K562 (cell line): Measurements from ENCODE around the gene ZNF747. TPM values are rescaled to one million over a fixed set of nuclear protein-coding genes. Genes with fewer than 3 reads are reported as not detected.

Source experiments
- ATAC-seq: fragments of 200-7000 bp; cut with Tn5 transposase; 3 replicates; pipeline ENCODE4 v1.9.1; 2020; ENCODE audit warnings: moderate library complexity
- BruUV-seq: library from RNA; stranded (reverse); fragments of 400-500 nt; replicated peaks from 2 replicates; lab custom pipeline; 2021; lab: Mats Ljungman, UMichigan
- CTCF ChIA-PET: fragments of 300-600 bp; formaldehyde crosslinking; extraction: SDS; loops from one replicate; lab custom pipeline; 2021; ENCODE audit warnings: low intra/inter-chr PET ratio; lab: Yijun Ruan, JAX
- POLR2A ChIA-PET: fragments of 300-600, 350-650 bp; sonication (Branson Sonifier 250); formaldehyde crosslinking; extraction: SDS; loops from one replicate; lab custom pipeline; 2021; ENCODE audit warnings: antibody characterized with exemption, inconsistent platforms; lab: Yijun Ruan, JAX
- DNase-seq, 4 experiments: peaks; one replicate each; pipeline versions ENCODE4 v3.0.0 to v3.0.0-alpha.2; 2011 to 2018; ENCODE audit warnings: low spot score in 3 of 4, mixed read lengths in 3 of 4; ENCODE audit errors: extremely low read depth in 1 of 4
- FAIRE-seq: peaks from 2 replicates; lab custom pipeline; 2011; peaks lifted over from hg19 to GRCh38; lab: Jason Lieb, UNC
- H2AFZ ChIP-seq: 2 replicates; pipeline ENCODE4 v1.6.0; 2011; ENCODE audit warnings: low read depth, low read length, control low read depth, inconsistent platforms
- H3K27ac ChIP-seq: fragments of 200-600 bp; 3 replicates; pipeline ENCODE4 v1.8.0; 2011; ENCODE audit warnings: low read depth, mild to moderate bottlenecking, control low read depth, inconsistent platforms, low read length, moderate library complexity, mixed read lengths; ENCODE audit errors: extremely low read depth
- H3K27me3 ChIP-seq, 2 experiments: fragments of 300-600 bp in 1 of 2; 2 replicates in 1 of 2; 3 replicates in 1 of 2; pipeline versions ENCODE4 v1.6.0 to v1.8.0; 2011; ENCODE audit warnings: inconsistent platforms in 2 of 2, low read length in 2 of 2, mild to moderate bottlenecking in 1 of 2, mixed read lengths in 1 of 2, moderate library complexity in 1 of 2; ENCODE audit not compliant: control insufficient read depth in 2 of 2, insufficient read depth in 2 of 2
- H3K36me3 ChIP-seq: fragments of 300-600 bp; 3 replicates; pipeline ENCODE4 v1.8.0; 2011; ENCODE audit warnings: mild to moderate bottlenecking, low read length, inconsistent platforms; ENCODE audit not compliant: control insufficient read depth, insufficient read depth
- H3K4me1 ChIP-seq, 2 experiments: fragments of 200-600 bp in 1 of 2; replicated peaks in 1 of 2; 2 replicates in 1 of 2; 3 replicates in 1 of 2; pipeline versions ENCODE4 v1.5.1 to v1.8.0; 2011; ENCODE audit warnings: inconsistent platforms in 2 of 2, low read length in 2 of 2, mild to moderate bottlenecking in 1 of 2, mixed read lengths in 1 of 2, moderate library complexity in 1 of 2; ENCODE audit not compliant: control insufficient read depth in 2 of 2, insufficient read depth in 2 of 2
- H3K4me2 ChIP-seq: 2 replicates; pipeline ENCODE4 v1.6.1; 2011; ENCODE audit warnings: low read length, control low read depth, inconsistent platforms, mixed read lengths; ENCODE audit not compliant: insufficient read depth
- H3K4me3 ChIP-seq: fragments of 200-600 bp; sonication (generic), shearing (Covaris generic); 2 replicates; pipeline ENCODE4 v1.5.1; 2016; ENCODE audit warnings: control low read depth, inconsistent platforms
- H3K79me2 ChIP-seq: fragments of 200-600 bp; 3 replicates; pipeline ENCODE4 v1.8.0; 2011; ENCODE audit warnings: low read length, inconsistent platforms; ENCODE audit not compliant: control insufficient read depth, insufficient read depth
- H3K9ac ChIP-seq, 2 experiments: 2 replicates each; pipeline versions ENCODE4 v1.6.0 to v1.6.1; 2011; ENCODE audit warnings: low read depth in 2 of 2, low read length in 2 of 2, control low read depth in 1 of 2, inconsistent platforms in 1 of 2, mild to moderate bottlenecking in 1 of 2, mixed read lengths in 1 of 2; ENCODE audit not compliant: insufficient read depth in 1 of 2
- H3K9me1 ChIP-seq: one replicate; pipeline ENCODE4 v1.6.0; 2011; ENCODE audit warnings: inconsistent platforms, mild to moderate bottlenecking, low read length, moderate library complexity; ENCODE audit not compliant: control insufficient read depth, insufficient read depth
- H3K9me3 ChIP-seq: replicated peaks from 2 replicates; pipeline ENCODE4 v1.5.1; 2011; ENCODE audit warnings: low read depth, low read length, inconsistent platforms; ENCODE audit not compliant: control insufficient read depth, insufficient read depth
- H4K20me1 ChIP-seq: replicated peaks from 2 replicates; pipeline ENCODE4 v1.6.1; 2011; ENCODE audit warnings: low read length, inconsistent platforms, mixed read lengths; ENCODE audit not compliant: control insufficient read depth, insufficient read depth
- EGR1 ChIP-seq: fragments of 450-650 bp; conservative IDR thresholded peaks from 2 replicates; pipeline ENCODE4 v1.6.1; 2017; ENCODE audit warnings: mild to moderate bottlenecking
- KAT8 ChIP-seq: fragments of 450-650 bp; IDR thresholded peaks from 2 replicates; pipeline ENCODE4 v1.6.1; 2016; ENCODE audit warnings: low read depth, mild to moderate bottlenecking
- MAFG ChIP-seq: fragments of 450-650 bp; conservative IDR thresholded peaks from 2 replicates; pipeline ENCODE4 v1.6.1; 2016; ENCODE audit warnings: missing genetic modification characterization, missing compliant biosample characterization
- SMAD3 ChIP-seq: fragments of 450-650 bp; formaldehyde crosslinking; conservative IDR thresholded peaks from 2 replicates; pipeline ENCODE4 v1.4.0; 2020; ENCODE audit warnings: mild to moderate bottlenecking
- TRIM24 ChIP-seq, 2 experiments: fragments of 450-650 bp; IDR thresholded peaks; 2 replicates each; pipeline ENCODE4 v1.6.1; 2016
- WGBS: fragments of 100-300 bp; shearing (Covaris generic); methylation state at CpG from one replicate; pipeline ENCODE4 v1.1.6; 2016; ENCODE audit warnings: low coverage, mixed read lengths; ENCODE audit not compliant: insufficient coverage; ENCODE audit errors: missing lambda C conversion rate; 5-methylcytosine and 5-hydroxymethylcytosine counted together
- in situ Hi-C: fragments of 300-500 bp; cut with MboI; formaldehyde crosslinking; loops from 4 replicates; pipeline ENCODE4 v1.15.0; 2018; ENCODE audit warnings: inconsistent platforms, mixed read lengths
- intact Hi-C: fragments of 100-400 bp; cut with micrococcal nuclease; formaldehyde crosslinking; loops from 2 replicates; pipeline ENCODE4 v1.14.2; 2022
- polyA plus RNA-seq, 8 experiments: library from polyadenylated mRNA; depleted of rRNA in 4 of 8; stranded (reverse) in 5 of 8; unstranded in 3 of 8; fragments of >200 nt; fragmentation: Nextera tagmentation in 2 of 8; fragmentation: Illumina TruSeq in 1 of 8; extraction: Ambion mirVana in 2 of 8; extraction: Trizol in 1 of 8; gene quantifications; 2 replicates each; pipeline versions ENCODE4 v1.2.1 to v1.2.3, GENCODE V29; 2011 to 2014; ENCODE audit warnings: inconsistent platforms in 1 of 8, missing spikeins in 1 of 8
- total RNA-seq, 7 experiments: library from RNA; depleted of rRNA in 6 of 7; stranded (reverse); fragments of >200 nt in 6 of 7; fragmentation: Illumina TruSeq in 2 of 7; extraction: Trizol in 2 of 7; gene quantifications; 2 replicates each; pipeline versions ENCODE4 v1.2.1 to v1.2.3, GENCODE V29; 2011 to 2021; ENCODE audit warnings: low replicate concordance in 1 of 7

The ZNF747 gene
- total and polyA plus RNA-seq, 9 of the 15 experiments (the other 6 are each of a cell fraction or from before 2014, with no cell fraction given) = 0.14 to 3.3 (median 1.5) TPM

DNA sequence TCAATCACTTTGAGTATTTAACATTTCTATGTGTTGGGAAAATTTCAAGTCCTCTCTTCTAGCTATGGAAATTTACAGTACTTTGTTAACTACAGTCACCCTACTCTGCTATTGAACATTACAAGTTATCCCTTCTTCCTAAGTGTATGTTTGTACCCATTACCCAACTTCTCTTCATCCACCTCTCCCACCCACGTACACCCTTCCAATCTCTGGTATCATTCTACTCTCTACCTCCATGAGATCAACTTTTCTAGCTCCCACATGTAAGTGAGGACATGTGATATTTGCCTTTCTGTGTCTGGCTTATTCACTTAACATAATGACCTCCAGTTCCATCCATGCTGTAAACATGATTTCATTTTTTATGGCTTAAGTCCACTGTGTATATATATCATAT lies 40.0 kb upstream of the ZNF747 start:
- Histone ChIP-seq H3K79me2 (peaks cover 38% of the 10 kb centered on the region), H3K4me1 (peaks cover 11 to 35% of the 10 kb centered on the region in 2 experiments; a peak in 4 of 5 replicates), H3K27ac (peak overlapping the region; percentile 19), H3K9me1 (no peaks in the 10 kb centered on the region), H3K4me2 (peak overlapping the region; percentile 43), H3K9me3 (no peaks in the 10 kb centered on the region), H4K20me1 (no peaks in the 10 kb centered on the region), H2AFZ (no peak overlapping the region), H3K36me3 (peaks cover 29% of the 10 kb centered on the region; the same call in 2 of the 3 replicates), H3K27me3 (no peaks in the 10 kb centered on the region), H3K4me3 (no peak overlapping the region), H3K9ac (0 out of 4 replicates have a peak overlapping the region, but pooled peaks of 1 of the 2 experiments have one; percentile 20)
- WGBS = 11% methylated on average over 1 of the region's 1 CpG
- POLR2A ChIA-PET = interaction anchor here (0.9 to 1.3 kb wide), 2 partner anchors 8 to 11 kb away, joined by 3 to 5 read pairs; partner anchors contain the start of gene ZNF785
- FAIRE-seq (peak; percentile 56), DNase-seq (no peak), ATAC-seq (no peak)
- CTCF ChIA-PET = no interaction called here
- in situ Hi-C loops = no loop called here
- BruUV-seq = no TSS peak
- TF ChIP-seq KAT8 = no peak
- TF ChIP-seq SMAD3 (CRISPR knock-in tag) = no peak
- TF ChIP-seq MAFG = no peak
- TF ChIP-seq EGR1 = peak; percentile 68
- no peak for TF ChIP-seq TRIM24 (IDR thresholded peaks at IDR 0.05)
- intact Hi-C loops = no loop called here
